Measurements from ENCODE around the gene AGO3. TPM values are rescaled to one million over a fixed set of nuclear protein-coding genes. Genes with fewer than 3 reads are reported as not detected.

Gene AGO3
- polyA plus RNA-seq, 6 donors from 2014 or later, result 5.3 to 19.1 (median 9.9) TPM

DNA sequence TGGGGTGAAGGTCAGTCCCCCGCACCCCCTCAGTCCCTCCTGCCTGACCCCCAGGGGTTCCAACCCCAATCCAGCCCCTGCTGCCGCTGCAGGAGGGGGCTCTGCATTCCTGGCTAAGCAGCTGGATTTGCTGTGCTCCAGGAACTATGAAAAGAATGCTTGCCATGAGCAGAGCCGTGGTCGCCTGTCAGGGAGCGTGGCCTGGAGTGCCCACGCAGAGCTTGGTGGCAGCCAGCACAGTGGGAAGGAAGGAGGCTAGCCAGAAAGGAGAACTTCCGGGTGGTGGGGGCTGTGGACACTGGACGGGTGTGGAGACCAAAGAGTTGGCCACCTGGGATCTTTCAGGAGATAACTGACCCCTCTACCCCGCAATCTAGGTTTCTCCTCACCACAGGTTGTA, 188.6 kb downstream of the AGO3 start:
- no peak for DNase-seq
- H3K4me3 Mint-ChIP-seq, result no peak overlapping the region
- H3K4me1 Mint-ChIP-seq, result peaks cover 20 to 30% (median 21%) of the 10 kb centered on the region in 3 donors
- ATAC-seq (ENCODE audit: low read depth in 2 of 2), result no peak
- H3K36me3 Mint-ChIP-seq, result no peaks in the 10 kb centered on the region
- H3K27me3 Mint-ChIP-seq, result peaks cover 4 to 26% (median 23%) of the 10 kb centered on the region in 3 donors
- H3K27ac Mint-ChIP-seq, result no peak overlapping the region
- no peaks in the 10 kb centered on the region for H3K9me3 Mint-ChIP-seq

Other genes starting within 250 kb of the AGO3 start
- gene C1orf216, start 212.2 kb upstream of the AGO3 start, polyA plus RNA-seq (ENCODE audit: low read depth in 6 of 6), result 1 to 10 TPM in 5 of 6 donors, under 1 TPM in 1; 0.73 to 3.9 (median 1.3) TPM
- gene CLSPN, start 161.1 kb upstream of the AGO3 start, polyA plus RNA-seq (ENCODE audit: low read depth in 6 of 6), result under 1 TPM in 4 of 6 donors, not detected in 2; 0.08 to 0.20 (median 0.12) TPM
- gene AGO4, start 123.1 kb upstream of the AGO3 start, polyA plus RNA-seq (ENCODE audit: low read depth in 6 of 6), result 10 to 100 TPM in 2 of 6 donors, 1 to 10 TPM in 4; 6.9 to 13.2 (median 8.7) TPM
- 10 to 100 TPM in 5 of 6 donors, 1 to 10 TPM in 1; 3.1 to 12.6 (median 11.8) TPM for gene AGO1, start 47.9 kb upstream of the AGO3 start, polyA plus RNA-seq (ENCODE audit: low read depth in 6 of 6)
- gene TEKT2, start 153.0 kb downstream of the AGO3 start, polyA plus RNA-seq (ENCODE audit: low read depth in 6 of 6), result not detected
- gene ADPRS, start 157.8 kb downstream of the AGO3 start, polyA plus RNA-seq (ENCODE audit: low read depth in 6 of 6), result 10 to 100 TPM; 16.0 to 32.2 (median 19.2) TPM
- gene COL8A2, start 194.1 kb downstream of the AGO3 start, polyA plus RNA-seq (ENCODE audit: low read depth in 6 of 6), result under 1 TPM in 3 of 6 donors, not detected in 3; 0.10 to 0.25 (median 0.19) TPM
- 100 to 1,000 TPM; 103 to 185 (median 109) TPM for gene TRAPPC3, start 218.4 kb downstream of the AGO3 start, polyA plus RNA-seq (ENCODE audit: low read depth in 6 of 6)
- gene MAP7D1, start 225.1 kb downstream of the AGO3 start, polyA plus RNA-seq (ENCODE audit: low read depth in 6 of 6), result 10 to 100 TPM in 1 of 6 donors, 1 to 10 TPM in 5; 2.6 to 12.5 (median 5.3) TPM

Data from naive B cell (primary cell).